ENCODE measurements around the gene SYT9.

GRCh38 chr11:7219491-7219890 lies 32.2 kb upstream of the SYT9 start:
- TF ChIP-seq FOSL2 (IDR thresholded peaks at IDR 0.05; ENCODE audit: borderline replicate concordance, low read depth) (no peak), SMC3 (IDR thresholded peaks at IDR 0.05; ENCODE audit: low read depth, low read length) (no peak), JUND (IDR thresholded peaks at IDR 0.05) (no peak), CTCF (IDR thresholded peaks at IDR 0.05) (no peak)
